Endothelial cell of umbilical vein (primary cell): ENCODE measurements around the gene MSX2. TPM values are rescaled to one million over a fixed set of nuclear protein-coding genes. Genes with fewer than 3 reads are reported as not detected.

Experiments used
- BruUV-seq: library from RNA; stranded (reverse); fragments of 400-500 nt; replicated peaks from 2 replicates; lab custom pipeline; 2021; lab: Mats Ljungman, UMichigan
- CTCF ChIA-PET: fragments of 300-600, 350-600 bp; sonication (Branson Sonifier 250); formaldehyde crosslinking; loops from one replicate; lab custom pipeline; 2021; ENCODE audit warnings: antibody characterized with exemption, inconsistent platforms; lab: Charles Lee
- POLR2A ChIA-PET: fragments of 300-600, 350-600 bp; sonication (Branson Sonifier 250); formaldehyde crosslinking; loops from one replicate; lab custom pipeline; 2021; ENCODE audit warnings: antibody characterized with exemption, inconsistent platforms; lab: Charles Lee
- DNase-seq: peaks from one replicate; pipeline ENCODE4 v3.0.0-alpha.2; 2011; ENCODE audit warnings: low read depth, low spot score
- FAIRE-seq: peaks from 2 replicates; lab custom pipeline; 2011; peaks lifted over from hg19 to GRCh38; lab: Jason Lieb, UNC
- H2AFZ ChIP-seq: 2 replicates; pipeline ENCODE4 v1.6.0; 2012; ENCODE audit warnings: low read depth, low read length, control low read depth, inconsistent platforms
- H3K27ac ChIP-seq: 2 replicates; pipeline ENCODE4 v1.5.1; 2011; ENCODE audit warnings: low read depth, mild to moderate bottlenecking, control low read depth, low read length, moderate library complexity; ENCODE audit not compliant: insufficient read depth
- H3K27me3 ChIP-seq, 2 experiments: 2 replicates each; pipeline versions ENCODE4 v1.6.0 to v1.6.1; 2011; ENCODE audit warnings: low read length in 2 of 2, mixed read lengths in 1 of 2; ENCODE audit not compliant: control insufficient read depth in 2 of 2, insufficient read depth in 2 of 2
- H3K36me3 ChIP-seq, 2 experiments: 2 replicates in 1 of 2; 3 replicates in 1 of 2; pipeline ENCODE4 v1.5.1; 2011; ENCODE audit warnings: low read length in 2 of 2, mild to moderate bottlenecking in 1 of 2, moderate library complexity in 1 of 2; ENCODE audit not compliant: control insufficient read depth in 2 of 2, insufficient read depth in 2 of 2; ENCODE audit errors: extremely low read depth in 1 of 2
- H3K4me1 ChIP-seq: 3 replicates; pipeline ENCODE4 v1.5.1; 2011; ENCODE audit warnings: mild to moderate bottlenecking, low read length; ENCODE audit not compliant: control insufficient read depth, insufficient read depth; ENCODE audit errors: extremely low read depth
- H3K4me2 ChIP-seq: 2 replicates; pipeline ENCODE4 v1.6.1; 2011; ENCODE audit warnings: low read length, control low read depth, mixed read lengths; ENCODE audit not compliant: insufficient read depth
- H3K4me3 ChIP-seq, 3 experiments: fragments of 200-600 bp in 1 of 3; sonication (generic), shearing (Covaris generic) in 1 of 3; replicated peaks in 1 of 3; 2 replicates each; pipeline ENCODE4 v1.5.1; 2011 to 2016; ENCODE audit warnings: control low read depth in 3 of 3, low read length in 3 of 3, mild to moderate bottlenecking in 2 of 3, inconsistent platforms in 1 of 3, low read depth in 1 of 3, moderate library complexity in 1 of 3; ENCODE audit not compliant: insufficient read depth in 1 of 3
- H3K79me2 ChIP-seq: 2 replicates; pipeline ENCODE4 v1.6.0; 2012; ENCODE audit warnings: low read length, inconsistent platforms; ENCODE audit not compliant: control insufficient read depth, insufficient read depth
- H3K9ac ChIP-seq: replicated peaks from 2 replicates; pipeline ENCODE3; 2011; ENCODE audit warnings: low read length, control low read depth; ENCODE audit not compliant: insufficient read depth; ENCODE audit errors: extremely low read depth
- H3K9me1 ChIP-seq: replicated peaks from 3 replicates; pipeline ENCODE4 v1.6.0; 2011; ENCODE audit warnings: mild to moderate bottlenecking, low read length; ENCODE audit not compliant: control insufficient read depth, insufficient read depth; ENCODE audit errors: extremely low read depth
- H3K9me3 ChIP-seq: replicated peaks from 2 replicates; pipeline ENCODE4 v1.5.1; 2012; ENCODE audit warnings: low read length, inconsistent platforms; ENCODE audit not compliant: control insufficient read depth, insufficient read depth
- H4K20me1 ChIP-seq: replicated peaks from 2 replicates; pipeline ENCODE3; 2011; ENCODE audit warnings: mild to moderate bottlenecking, low read length; ENCODE audit not compliant: control insufficient read depth, insufficient read depth; ENCODE audit errors: extremely low read depth
- CTCF ChIP-seq, 2 donors: IDR thresholded peaks; 1 replicate in 1 of 2; 2 replicates in 1 of 2; pipeline ENCODE4 v1.5.1; 2011; ENCODE audit warnings: low read length in 2 of 2, mild to moderate bottlenecking in 2 of 2, moderate library complexity in 2 of 2, control low read depth in 1 of 2, inconsistent platforms in 1 of 2, low read depth in 1 of 2; ENCODE audit not compliant: insufficient read depth in 1 of 2; ENCODE audit errors: extremely low read depth in 1 of 2
- EZH2 ChIP-seq: IDR thresholded peaks from 2 replicates; pipeline ENCODE4 v1.6.1; 2012; ENCODE audit warnings: borderline replicate concordance, low read depth, mild to moderate bottlenecking, moderate library complexity, low read length, inconsistent platforms; ENCODE audit not compliant: severe bottlenecking
- FOS ChIP-seq: IDR thresholded peaks from 2 replicates; pipeline ENCODE4 v1.6.1; 2011; ENCODE audit warnings: mild to moderate bottlenecking, low read length, moderate library complexity, borderline replicate concordance; ENCODE audit not compliant: insufficient read depth
- GATA2 ChIP-seq: IDR thresholded peaks from 2 replicates; pipeline ENCODE4 v1.7.0; 2011; ENCODE audit warnings: low read depth, mild to moderate bottlenecking, moderate library complexity, mixed read lengths, low read length; ENCODE audit not compliant: insufficient read length, insufficient read depth
- JUN ChIP-seq: IDR thresholded peaks from 2 replicates; pipeline ENCODE4 v1.6.1; 2011; ENCODE audit warnings: borderline replicate concordance, low read depth; ENCODE audit not compliant: insufficient read length, insufficient read depth
- MAX ChIP-seq: IDR thresholded peaks from 2 replicates; pipeline ENCODE4 v1.6.1; 2011; ENCODE audit not compliant: insufficient read depth, insufficient read length
- MYC ChIP-seq: IDR thresholded peaks from one replicate; pipeline ENCODE4 v1.6.1; 2011; ENCODE audit warnings: mild to moderate bottlenecking, low read depth, low read length
- POLR2A ChIP-seq: IDR thresholded peaks from 2 replicates; pipeline ENCODE4 v1.6.1; 2012; ENCODE audit warnings: low read depth, mild to moderate bottlenecking, control low read depth, low read length
- POLR2AphosphoS5 ChIP-seq: IDR thresholded peaks from 2 replicates; pipeline ENCODE4 v1.6.1; 2012; ENCODE audit warnings: low read depth, mild to moderate bottlenecking, control low read depth, low read length, moderate library complexity; ENCODE audit not compliant: insufficient read depth
- dilution Hi-C: fragments of 300-500 bp; cut with MboI; formaldehyde crosslinking; loops from one replicate; pipeline ENCODE4 v1.15.0; 2019; ENCODE audit warnings: low sequenced_read_pairs; ENCODE audit not compliant: extremely low pct_ligation_motif_present
- intact Hi-C: fragments of 100-400 bp; cut with micrococcal nuclease; formaldehyde crosslinking; loops from one replicate; pipeline ENCODE4 v1.10.0; 2022
- polyA plus RNA-seq, 4 experiments: library from polyadenylated mRNA; depleted of rRNA in 3 of 4; stranded (reverse) in 3 of 4; unstranded in 1 of 4; fragments of >200 nt; gene quantifications; 2 replicates each; pipeline versions ENCODE4 v1.2.1 to v1.2.3, GENCODE V29; 2011 to 2012; ENCODE audit warnings: missing spikeins in 1 of 4
- total RNA-seq: library from RNA; stranded (reverse); gene quantifications from 2 replicates; pipeline ENCODE4 v1.2.3, GENCODE V29; 2021

MSX2 gene
- total and polyA plus RNA-seq, 2 donors (not counting 3 experiments of a cell fraction or from before 2014, with no cell fraction given): not detected

GRCh38 chr5:174678107-174678506 is 46.3 kb upstream of the MSX2 start:
- Histone ChIP-seq H2AFZ (no peak overlapping the region), H3K36me3 (no peaks in the 10 kb centered on the region), H3K27ac (no peak overlapping the region), H3K4me1 (no peaks in the 10 kb centered on the region), H3K9me1 (no peaks in the 10 kb centered on the region), H3K9ac (no peak overlapping the region), H3K4me2 (no peak overlapping the region), H3K9me3 (peaks cover 2% of the 10 kb centered on the region), H4K20me1 (no peaks in the 10 kb centered on the region), H3K27me3 (no peaks in the 10 kb centered on the region), H3K4me3 (no peak overlapping the region), H3K79me2 (no peaks in the 10 kb centered on the region)
- DNase-seq (no peak), FAIRE-seq (no peak)
- CTCF ChIA-PET: no interaction called here
- intact Hi-C loops (no loop called here), dilution Hi-C loops (no loop called here)
- BruUV-seq: no TSS peak
- TF ChIP-seq MAX (no peak), EZH2 (no peak), CTCF (IDR thresholded peaks at IDR 0.05; ENCODE audit: extremely low read depth in 1 of 2, insufficient read depth in 1 of 2, low read depth in 1 of 2, low read length in 2 of 2) (no peak), FOS (no peak), JUN (no peak), MYC (no peak), GATA2 (no peak), POLR2AphosphoS5 (no peak), POLR2A (no peak)
- POLR2A ChIA-PET: no interaction called here
